ENCODE results near the gene CLDN6.

Gene CLDN6

GRCh38 chr16:2970563-2970962 lies 47.4 kb downstream of the CLDN6 start:
- H3K4me3 ChIP-seq (replicated peaks in 1 of 2; ENCODE audit: low read depth in 2 of 2, low read length in 2 of 2): peak overlapping the region in 1 of 2 donors; percentile 62
- no peak for TF ChIP-seq CTCF (IDR thresholded peaks at IDR 0.05; ENCODE audit: low read depth, low read length)
- DNase-seq (ENCODE audit: low read depth in 2 of 2): no peak

- H3K4me3 ChIP-seq (replicated peaks in 1 of 2; ENCODE audit: low read depth in 2 of 2, low read length in 2 of 2): peak overlapping the region; percentile 51 to 62
- DNase-seq (ENCODE audit: low read depth in 2 of 2): peak; percentile 31 to 37
- TF ChIP-seq CTCF (IDR thresholded peaks at IDR 0.05; ENCODE audit: low read depth, low read length): peak; percentile 43
Observed at GRCh38 chr16:2969545-2970521, 48.1 kb downstream of the CLDN6 start.

GRCh38 chr16:2968738-2969544 lies 49.0 kb downstream of the CLDN6 start, which contains the start of gene PAQR4:
PAQR4 (plus strand) TSS chr16:2969348; CDS start chr16:2969675, 327 bp downstream.
- peak; percentile 83 to 89 for DNase-seq (ENCODE audit: low read depth in 2 of 2)
- H3K4me3 ChIP-seq (replicated peaks in 1 of 2; ENCODE audit: low read depth in 2 of 2, low read length in 2 of 2): peak within 1 kb of the TSS; percentile 52 to 62
- no peak for TF ChIP-seq CTCF (IDR thresholded peaks at IDR 0.05; ENCODE audit: low read depth, low read length)

- no peak for DNase-seq (ENCODE audit: low read depth in 2 of 2)
- peak overlapping the region in 1 of 2 donors; percentile 52 for H3K4me3 ChIP-seq (replicated peaks in 1 of 2; ENCODE audit: low read depth in 2 of 2, low read length in 2 of 2)
- TF ChIP-seq CTCF (IDR thresholded peaks at IDR 0.05; ENCODE audit: low read depth, low read length): no peak
Observed at GRCh38 chr16:2968368-2968737, 49.6 kb downstream of the CLDN6 start.

GRCh38 chr16:2967721-2968161 lies 50.2 kb downstream of the CLDN6 start:
- no peak for DNase-seq (ENCODE audit: low read depth in 2 of 2)
- H3K4me3 ChIP-seq (replicated peaks in 1 of 2; ENCODE audit: low read depth in 2 of 2, low read length in 2 of 2): no peak overlapping the region
- TF ChIP-seq CTCF (IDR thresholded peaks at IDR 0.05; ENCODE audit: low read depth, low read length): no peak

GRCh38 chr16:2967211-2967631 lies 50.8 kb downstream of the CLDN6 start:
- H3K4me3 ChIP-seq (replicated peaks in 1 of 2; ENCODE audit: low read depth in 2 of 2, low read length in 2 of 2): no peak overlapping the region
- no peak for DNase-seq (ENCODE audit: low read depth in 2 of 2)

More at GRCh38 chr16:2967211-2967631, 50.8 kb downstream of the CLDN6 start:
- TF ChIP-seq CTCF (IDR thresholded peaks at IDR 0.05; ENCODE audit: low read depth, low read length): no peak

Measured in cardiac fibroblast (primary cell).